Hepatocyte (in vitro differentiated cells): ENCODE results near the gene SFMBT2.

Experiments
- CTCF ChIP-seq: fragments of 200-600 bp; sonication (generic); IDR thresholded peaks from 2 replicates; pipeline ENCODE4 v1.5.1; 2016; ENCODE audit warnings: antibody characterized with exemption, mild to moderate bottlenecking; ENCODE audit not compliant: poor library complexity
- EZH2 ChIP-seq: fragments of 200-600 bp; sonication (generic); IDR thresholded peaks from 2 replicates; pipeline ENCODE4 v1.6.1; 2016; ENCODE audit warnings: antibody characterized with exemption, mild to moderate bottlenecking, borderline replicate concordance
- EZH2phosphoT487 ChIP-seq: fragments of 200-600 bp; sonication (generic); IDR thresholded peaks from one replicate; pipeline ENCODE4 v1.6.1; 2018; ENCODE audit warnings: antibody characterized with exemption, mild to moderate bottlenecking, low read depth, moderate library complexity; ENCODE audit not compliant: unreplicated experiment, severe bottlenecking

GRCh38 chr10:7377614-7378248 lies 33.1 kb downstream of the SFMBT2 start:
- TF ChIP-seq CTCF (no peak), EZH2 (no peak), EZH2phosphoT487 (no peak)
